A673 (cell line): ENCODE measurements around the gene DRC7. TPM values are rescaled to one million over a fixed set of nuclear protein-coding genes. Genes with fewer than 3 reads are reported as not detected.

Source experiments
- BruUV-seq: library from RNA; stranded (reverse); fragments of 400-500 nt; replicated peaks from 2 replicates; lab custom pipeline; 2021; lab: Mats Ljungman, UMichigan
- CTCF ChIA-PET: fragments of 300-600 bp; sonication (Branson Sonifier 250); formaldehyde crosslinking; loops from one replicate; lab custom pipeline; 2022; ENCODE audit warnings: antibody characterized with exemption; lab: Charles Lee
- POLR2A ChIA-PET: fragments of 300-600 bp; sonication (Branson Sonifier 250); formaldehyde crosslinking; loops from one replicate; lab custom pipeline; 2022; ENCODE audit warnings: antibody characterized with exemption; ENCODE audit not compliant: low non-redundant PET; lab: Charles Lee
- DNase-seq: peaks from one replicate; pipeline ENCODE4 v3.0.0-alpha.2; 2015; ENCODE audit warnings: low spot score
- H3K27ac ChIP-seq: fragments of 200-600 bp; sonication (generic); 2 replicates; pipeline ENCODE4 v1.5.1; 2016; ENCODE audit warnings: mixed run types, low read depth, mild to moderate bottlenecking, mixed read lengths, antibody characterized with exemption, low read length; ENCODE audit not compliant: poor library complexity, severe bottlenecking
- H3K27me3 ChIP-seq: fragments of 200-600 bp; sonication (generic); replicated peaks from 2 replicates; pipeline ENCODE4 v1.6.1; 2017; ENCODE audit warnings: mixed run types, low read depth, mild to moderate bottlenecking, mixed read lengths, antibody characterized with exemption, low read length; ENCODE audit not compliant: insufficient read depth, poor library complexity
- H3K36me3 ChIP-seq: fragments of 200-600 bp; sonication (generic); 2 replicates; pipeline ENCODE4 v1.6.1; 2016; ENCODE audit warnings: mixed run types, mild to moderate bottlenecking, mixed read lengths, antibody characterized with exemption, low read length; ENCODE audit not compliant: insufficient read depth, poor library complexity, severe bottlenecking
- H3K4me1 ChIP-seq: fragments of 200-600 bp; sonication (generic); 2 replicates; pipeline ENCODE4 v1.6.1; 2017; ENCODE audit warnings: mixed run types, mild to moderate bottlenecking, mixed read lengths, antibody characterized with exemption, low read length; ENCODE audit not compliant: insufficient read depth, poor library complexity, severe bottlenecking
- H3K4me3 ChIP-seq: fragments of 200-600 bp; sonication (generic); 2 replicates; pipeline ENCODE4 v1.5.1; 2016; ENCODE audit warnings: low read depth, mixed run types, mild to moderate bottlenecking, mixed read lengths, low read length; ENCODE audit not compliant: poor library complexity, severe bottlenecking
- H3K9me3 ChIP-seq: fragments of 200-600 bp; sonication (generic); 2 replicates; pipeline ENCODE4 v1.6.1; 2016; ENCODE audit warnings: mixed run types, low read depth, mild to moderate bottlenecking, mixed read lengths, antibody characterized with exemption, low read length; ENCODE audit not compliant: poor library complexity, severe bottlenecking
- EZH2 ChIP-seq: fragments of 200-600 bp; sonication (generic); IDR thresholded peaks from 2 replicates; pipeline ENCODE4 v1.6.1; 2017; ENCODE audit warnings: borderline replicate concordance, low read depth, mild to moderate bottlenecking, mixed read lengths, antibody characterized with exemption, low read length; ENCODE audit not compliant: poor library complexity, severe bottlenecking
- intact Hi-C: fragments of 100-400 bp; cut with micrococcal nuclease; formaldehyde crosslinking; loops from one replicate; pipeline ENCODE4 v1.10.0; 2022; ENCODE audit not compliant: unreplicated experiment
- total RNA-seq: library from RNA; stranded (reverse); gene quantifications from 2 replicates; pipeline ENCODE4 v1.2.3, GENCODE V29; 2021
- TF ChIP-seq, protein P1 (sequence below): fragments of 300-800, 200-600 bp; sonication (generic); conservative IDR thresholded peaks from 2 replicates; pipeline ENCODE4 v1.5.1; 2017; ENCODE audit warnings: low read depth, mild to moderate bottlenecking, antibody characterized with exemption, low read length, moderate library complexity, mixed read lengths

The DRC7 gene
- total RNA-seq, 1 experiment from 2014 or later: not detected

DNA sequence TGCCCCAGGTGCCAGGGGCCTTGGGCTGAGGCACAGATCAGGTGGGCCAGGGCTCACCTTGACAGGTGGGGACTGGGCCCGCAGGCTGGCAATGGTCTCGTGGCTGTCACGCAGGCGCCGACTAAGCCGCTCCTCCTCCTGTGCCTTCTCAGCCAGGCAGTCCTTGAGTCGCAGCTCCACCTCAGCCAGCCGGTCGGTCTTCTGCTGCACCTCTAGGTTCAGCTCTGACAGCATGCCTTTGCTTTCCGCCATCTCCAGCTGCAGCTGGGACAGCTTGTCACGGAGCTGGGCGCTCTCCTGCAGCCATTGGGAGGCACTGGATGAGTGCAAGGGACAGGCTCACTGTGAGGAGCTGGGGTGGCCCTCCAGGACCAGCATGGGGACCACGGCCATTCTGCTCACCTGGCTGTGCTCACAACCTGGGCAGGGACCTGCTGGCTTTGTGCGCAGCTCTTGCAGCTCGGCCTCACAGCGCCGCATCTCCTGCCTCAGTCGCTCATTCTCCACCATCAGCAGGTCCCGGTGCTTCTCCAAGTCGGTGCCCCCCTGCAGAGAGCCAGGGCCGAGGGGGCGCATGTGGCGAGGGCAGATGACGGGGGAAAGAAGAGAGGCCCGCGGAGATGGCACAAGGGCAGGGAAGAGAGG, 76.7 kb downstream of the DRC7 start:
- TF ChIP-seq, protein P1, sequence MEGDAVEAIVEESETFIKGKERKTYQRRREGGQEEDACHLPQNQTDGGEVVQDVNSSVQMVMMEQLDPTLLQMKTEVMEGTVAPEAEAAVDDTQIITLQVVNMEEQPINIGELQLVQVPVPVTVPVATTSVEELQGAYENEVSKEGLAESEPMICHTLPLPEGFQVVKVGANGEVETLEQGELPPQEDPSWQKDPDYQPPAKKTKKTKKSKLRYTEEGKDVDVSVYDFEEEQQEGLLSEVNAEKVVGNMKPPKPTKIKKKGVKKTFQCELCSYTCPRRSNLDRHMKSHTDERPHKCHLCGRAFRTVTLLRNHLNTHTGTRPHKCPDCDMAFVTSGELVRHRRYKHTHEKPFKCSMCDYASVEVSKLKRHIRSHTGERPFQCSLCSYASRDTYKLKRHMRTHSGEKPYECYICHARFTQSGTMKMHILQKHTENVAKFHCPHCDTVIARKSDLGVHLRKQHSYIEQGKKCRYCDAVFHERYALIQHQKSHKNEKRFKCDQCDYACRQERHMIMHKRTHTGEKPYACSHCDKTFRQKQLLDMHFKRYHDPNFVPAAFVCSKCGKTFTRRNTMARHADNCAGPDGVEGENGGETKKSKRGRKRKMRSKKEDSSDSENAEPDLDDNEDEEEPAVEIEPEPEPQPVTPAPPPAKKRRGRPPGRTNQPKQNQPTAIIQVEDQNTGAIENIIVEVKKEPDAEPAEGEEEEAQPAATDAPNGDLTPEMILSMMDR: no peak
- TF ChIP-seq EZH2: no peak
- H3K4me3 ChIP-seq: no peak overlapping the region
- DNase-seq: no peak
- H3K27me3 ChIP-seq: no peaks in the 10 kb centered on the region
- POLR2A ChIA-PET: interaction anchor here (0.6 kb wide), 1 partner anchor 96 kb away, joined by 5 read pairs; no protein-coding TSS in a partner anchor
- H3K27ac ChIP-seq: no peak overlapping the region
- intact Hi-C loops: no loop called here
- no peaks in the 10 kb centered on the region for H3K9me3 ChIP-seq
- peaks cover 90% of the 10 kb centered on the region for H3K36me3 ChIP-seq
- no TSS peak for BruUV-seq
- no peaks in the 10 kb centered on the region for H3K4me1 ChIP-seq
- CTCF ChIA-PET: no interaction called here

DNA sequence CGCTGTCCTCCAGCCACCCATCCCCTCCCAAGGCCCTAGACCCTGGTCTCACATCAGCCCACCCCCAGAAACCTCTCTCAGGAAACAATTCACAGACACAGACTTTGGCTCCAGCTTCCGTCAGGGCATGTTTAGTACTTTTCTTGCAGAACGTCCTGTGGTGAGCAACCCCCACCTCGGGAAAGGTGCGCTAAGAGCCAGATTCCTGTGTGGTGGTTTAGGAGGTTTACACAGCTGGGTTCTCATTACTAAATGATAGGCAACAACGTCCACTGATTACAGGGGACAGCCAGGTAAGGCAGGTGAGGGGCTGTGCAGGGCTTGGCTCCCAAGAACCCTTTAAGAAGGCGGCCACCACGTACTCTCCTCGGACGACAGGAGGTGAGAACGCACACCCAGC, 78.4 kb downstream of the DRC7 start:
- Histone ChIP-seq H3K27me3 (no peaks in the 10 kb centered on the region), H3K4me3 (no peak overlapping the region), H3K9me3 (no peaks in the 10 kb centered on the region), H3K27ac (no peak overlapping the region), H3K4me1 (no peaks in the 10 kb centered on the region), H3K36me3 (peaks cover 89% of the 10 kb centered on the region)
- TF ChIP-seq, protein P1: no peak
- TF ChIP-seq EZH2: no peak
- BruUV-seq: no TSS peak
- ChIA-PET CTCF (no interaction called here), POLR2A (interaction anchor here (0.6 kb wide), 1 partner anchor 784 kb away, joined by 3 read pairs; no protein-coding TSS in a partner anchor)
- intact Hi-C loops: no loop called here
- DNase-seq: no peak

DNA sequence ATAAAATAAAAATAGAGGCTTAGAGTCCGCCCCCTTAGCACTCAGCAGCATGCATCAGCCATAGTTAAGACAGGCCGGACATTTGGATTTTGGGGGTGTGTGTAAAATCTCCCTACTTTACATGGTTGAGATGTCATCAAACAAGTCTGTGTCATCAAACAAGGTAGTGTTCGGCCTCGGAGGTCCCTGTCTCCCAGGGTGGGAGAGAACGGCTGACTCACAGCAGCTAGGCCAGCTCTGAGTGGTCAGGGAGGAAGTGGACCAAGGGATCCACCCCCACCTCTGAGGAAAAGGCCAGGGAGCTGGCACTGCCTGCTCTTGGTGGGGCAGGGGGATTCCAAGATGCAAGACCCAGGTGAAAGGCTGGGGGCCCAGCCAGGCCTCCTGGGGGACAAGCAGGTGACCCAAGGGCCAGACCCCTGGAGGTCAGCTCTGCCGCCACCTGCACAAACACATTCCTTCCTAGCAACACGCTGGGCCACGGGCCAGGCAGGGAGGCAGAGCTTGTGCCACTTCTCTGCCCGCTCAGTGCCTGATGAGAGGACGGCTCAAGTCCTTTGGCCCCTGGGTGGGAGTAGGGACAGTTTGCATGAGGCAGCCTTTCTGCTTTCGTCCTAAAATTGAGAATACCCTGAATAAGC, 79.2 kb downstream of the DRC7 start:
- no peak overlapping the region for H3K4me3 ChIP-seq
- BruUV-seq: no TSS peak
- no peaks in the 10 kb centered on the region for H3K9me3 ChIP-seq
- DNase-seq: no peak
- intact Hi-C loops: no loop called here
- H3K4me1 ChIP-seq: no peaks in the 10 kb centered on the region
- no peak overlapping the region for H3K27ac ChIP-seq
- no peaks in the 10 kb centered on the region for H3K27me3 ChIP-seq
- TF ChIP-seq, protein P1: no peak
- TF ChIP-seq EZH2: no peak
- CTCF ChIA-PET: no interaction called here
- H3K36me3 ChIP-seq: peaks cover 89% of the 10 kb centered on the region
- POLR2A ChIA-PET: no interaction called here
